HG03175 (cell line): ENCODE data around the gene FNBP1.

ENCODE experiments used
- ATAC-seq: cut with Tn5 transposase; IDR thresholded peaks from one replicate; pipeline ENCODE4 v1.9.1; 2021; ENCODE audit warnings: mild to moderate bottlenecking, moderate library complexity; ENCODE audit not compliant: unreplicated experiment

Gene FNBP1

GRCh38 chr9:129880654-129881546, 162.1 kb downstream of the FNBP1 start:
- ATAC-seq = no peak

GRCh38 chr9:129879991-129880653, 162.9 kb downstream of the FNBP1 start:
- no peak for ATAC-seq

GRCh38 chr9:129879103-129879699, 163.8 kb downstream of the FNBP1 start:
- no peak for ATAC-seq

GRCh38 chr9:129878291-129878690, 164.7 kb downstream of the FNBP1 start:
- ATAC-seq = no peak

GRCh38 chr9:129876815-129877214, 166.2 kb downstream of the FNBP1 start:
- ATAC-seq = no peak

GRCh38 chr9:129875687-129876395, 167.1 kb downstream of the FNBP1 start:
- no peak for ATAC-seq

- ATAC-seq = no peak
Measured at GRCh38 chr9:129875181-129875611, 167.8 kb downstream of the FNBP1 start.

- ATAC-seq = no peak
Measured at GRCh38 chr9:129874261-129875101, 168.5 kb downstream of the FNBP1 start.

GRCh38 chr9:129873563-129874190, 169.3 kb downstream of the FNBP1 start:
- ATAC-seq = no peak

GRCh38 chr9:129871046-129871445, 171.9 kb downstream of the FNBP1 start:
- ATAC-seq = no peak

GRCh38 chr9:129869585-129870501, 173.1 kb downstream of the FNBP1 start:
- ATAC-seq = no peak

GRCh38 chr9:129868872-129869486, 174.0 kb downstream of the FNBP1 start:
- ATAC-seq = no peak

- no peak for ATAC-seq
Measured at GRCh38 chr9:129868023-129868871, 174.7 kb downstream of the FNBP1 start.

- ATAC-seq = no peak
Measured at GRCh38 chr9:129867136-129868022, 175.6 kb downstream of the FNBP1 start.

GRCh38 chr9:129866394-129867135, 176.4 kb downstream of the FNBP1 start:
- ATAC-seq = no peak
